SK-N-SH treated with all-trans-retinoic acid at 6 μM for 48 hours (cell line): Measurements from ENCODE around the gene S100PBP.

ENCODE experiments used
- ATAC-seq: fragments of 200-7000 bp; cut with Tn5 transposase; 3 replicates; pipeline ENCODE4 v1.9.1; 2020; ENCODE audit warnings: mild to moderate bottlenecking, moderate library complexity
- ARNTL ChIP-seq: fragments of 450-650 bp; formaldehyde crosslinking; IDR thresholded peaks from 2 replicates; pipeline ENCODE4 v1.5.0; 2020; ENCODE audit warnings: low read depth, mild to moderate bottlenecking, moderate library complexity, borderline replicate concordance
- BACH2 ChIP-seq: fragments of 250-450 bp; sonication (Bioruptor Pico); IDR thresholded peaks from 2 replicates; pipeline ENCODE4 v1.9.0; 2021; ENCODE audit warnings: mild to moderate bottlenecking, borderline replicate concordance
- CREB5 ChIP-seq: fragments of 250-450 bp; sonication (Bioruptor Pico); IDR thresholded peaks from 2 replicates; pipeline ENCODE4 v1.5.1; 2020; ENCODE audit warnings: low read depth, mild to moderate bottlenecking, moderate library complexity
- CSRNP3 ChIP-seq: fragments of 250-450 bp; sonication (Bioruptor Pico); IDR thresholded peaks from 2 replicates; pipeline ENCODE4 v1.5.1; 2021; ENCODE audit warnings: mild to moderate bottlenecking, moderate library complexity
- ESRRG ChIP-seq: fragments of 250-450 bp; sonication (Bioruptor Pico); IDR thresholded peaks from 2 replicates; pipeline ENCODE4 v1.6.1; 2021; ENCODE audit warnings: mild to moderate bottlenecking
- GLIS3 ChIP-seq: fragments of 250-450 bp; sonication (Bioruptor Pico); IDR thresholded peaks from 2 replicates; pipeline ENCODE4 v1.5.0; 2020; ENCODE audit warnings: mild to moderate bottlenecking, moderate library complexity
- ISL1 ChIP-seq: fragments of 250-450 bp; sonication (Bioruptor Pico); IDR thresholded peaks from 2 replicates; pipeline ENCODE4 v2.1.2; 2022; ENCODE audit warnings: mild to moderate bottlenecking, moderate library complexity
- OSR1 ChIP-seq: fragments of 250-450 bp; sonication (Bioruptor Pico); IDR thresholded peaks from 2 replicates; pipeline ENCODE4 v1.8.0; 2022; ENCODE audit warnings: moderate library complexity, mild to moderate bottlenecking, inconsistent platforms
- PPARA ChIP-seq: fragments of 250-450 bp; sonication (Bioruptor Pico); IDR thresholded peaks from 2 replicates; pipeline ENCODE4 v1.5.0; 2020; ENCODE audit warnings: mild to moderate bottlenecking, borderline replicate concordance
- RARB ChIP-seq: fragments of 250-450 bp; sonication (Bioruptor Pico); IDR thresholded peaks from 2 replicates; pipeline ENCODE4 v1.8.0; 2021; ENCODE audit warnings: mild to moderate bottlenecking, moderate library complexity
- SNAI2 ChIP-seq: fragments of 250-450 bp; sonication (Bioruptor Pico); IDR thresholded peaks from 2 replicates; pipeline ENCODE4 v1.5.0; 2020; ENCODE audit warnings: mild to moderate bottlenecking, moderate library complexity
- TCF4 ChIP-seq: fragments of 250-450 bp; sonication (Bioruptor Pico); IDR thresholded peaks from 2 replicates; pipeline ENCODE4 v1.8.0; 2021; ENCODE audit warnings: mild to moderate bottlenecking, moderate library complexity, borderline replicate concordance
- TOX ChIP-seq: fragments of 250-450 bp; sonication (Bioruptor Pico); IDR thresholded peaks from 2 replicates; pipeline ENCODE4 v1.8.0; 2021; ENCODE audit warnings: mild to moderate bottlenecking, moderate library complexity, borderline replicate concordance
- ZC3H10 ChIP-seq: fragments of 250-450 bp; sonication (Bioruptor Pico); IDR thresholded peaks from 2 replicates; pipeline ENCODE4 v1.5.1; 2021; ENCODE audit warnings: mild to moderate bottlenecking, moderate library complexity
- ZFP3 ChIP-seq: fragments of 250-450 bp; sonication (Bioruptor Pico); IDR thresholded peaks from 2 replicates; pipeline ENCODE4 v1.5.0; 2020; ENCODE audit warnings: mild to moderate bottlenecking, moderate library complexity
- ZFP30 ChIP-seq: fragments of 450-650 bp; formaldehyde crosslinking; IDR thresholded peaks from 2 replicates; pipeline ENCODE4 v1.5.0; 2022; ENCODE audit warnings: mild to moderate bottlenecking, moderate library complexity
- ZNF565 ChIP-seq: fragments of 450-650 bp; formaldehyde crosslinking; conservative IDR thresholded peaks from 2 replicates; pipeline ENCODE4 v1.5.0; 2020; ENCODE audit warnings: low read depth, mild to moderate bottlenecking, moderate library complexity
- ZNF70 ChIP-seq: fragments of 450-650 bp; formaldehyde crosslinking; IDR thresholded peaks from 2 replicates; pipeline ENCODE4 v1.5.0; 2020; ENCODE audit warnings: mild to moderate bottlenecking, moderate library complexity
- ZNF8 ChIP-seq: fragments of 450-650 bp; formaldehyde crosslinking; IDR thresholded peaks from 2 replicates; pipeline ENCODE4 v1.5.0; 2020; ENCODE audit warnings: mild to moderate bottlenecking, moderate library complexity
- TF ChIP-seq, protein P1 (sequence below): fragments of 250-450 bp; sonication (Bioruptor Pico); IDR thresholded peaks from 2 replicates; pipeline ENCODE4 v1.5.0; 2020; ENCODE audit warnings: mild to moderate bottlenecking, moderate library complexity
- TF ChIP-seq, protein P2 (sequence below): fragments of 250-450 bp; sonication (Bioruptor Pico); IDR thresholded peaks from 2 replicates; pipeline ENCODE4 v1.8.0; 2020; ENCODE audit warnings: mild to moderate bottlenecking, moderate library complexity, borderline replicate concordance
- TF ChIP-seq, protein P3 (sequence below): fragments of 250-450 bp; sonication (Bioruptor Pico); IDR thresholded peaks from 2 replicates; pipeline ENCODE4 v1.8.0; 2021; ENCODE audit warnings: low read depth, mild to moderate bottlenecking, moderate library complexity, borderline replicate concordance

S100PBP gene

GRCh38 chr1:32825181-32825580, 7.7 kb downstream of the S100PBP start:
- TF ChIP-seq ZC3H10 (CRISPR knock-in tag) = no peak
- no peak for TF ChIP-seq ZFP3 (CRISPR knock-in tag)
- no peak for TF ChIP-seq ZNF565 (CRISPR knock-in tag)
- TF ChIP-seq ZFP30 (CRISPR knock-in tag) = no peak
- no peak for TF ChIP-seq BACH2 (CRISPR knock-in tag)
- no peak for TF ChIP-seq TOX (CRISPR knock-in tag)
- no peak for TF ChIP-seq GLIS3
- TF ChIP-seq, protein P1, sequence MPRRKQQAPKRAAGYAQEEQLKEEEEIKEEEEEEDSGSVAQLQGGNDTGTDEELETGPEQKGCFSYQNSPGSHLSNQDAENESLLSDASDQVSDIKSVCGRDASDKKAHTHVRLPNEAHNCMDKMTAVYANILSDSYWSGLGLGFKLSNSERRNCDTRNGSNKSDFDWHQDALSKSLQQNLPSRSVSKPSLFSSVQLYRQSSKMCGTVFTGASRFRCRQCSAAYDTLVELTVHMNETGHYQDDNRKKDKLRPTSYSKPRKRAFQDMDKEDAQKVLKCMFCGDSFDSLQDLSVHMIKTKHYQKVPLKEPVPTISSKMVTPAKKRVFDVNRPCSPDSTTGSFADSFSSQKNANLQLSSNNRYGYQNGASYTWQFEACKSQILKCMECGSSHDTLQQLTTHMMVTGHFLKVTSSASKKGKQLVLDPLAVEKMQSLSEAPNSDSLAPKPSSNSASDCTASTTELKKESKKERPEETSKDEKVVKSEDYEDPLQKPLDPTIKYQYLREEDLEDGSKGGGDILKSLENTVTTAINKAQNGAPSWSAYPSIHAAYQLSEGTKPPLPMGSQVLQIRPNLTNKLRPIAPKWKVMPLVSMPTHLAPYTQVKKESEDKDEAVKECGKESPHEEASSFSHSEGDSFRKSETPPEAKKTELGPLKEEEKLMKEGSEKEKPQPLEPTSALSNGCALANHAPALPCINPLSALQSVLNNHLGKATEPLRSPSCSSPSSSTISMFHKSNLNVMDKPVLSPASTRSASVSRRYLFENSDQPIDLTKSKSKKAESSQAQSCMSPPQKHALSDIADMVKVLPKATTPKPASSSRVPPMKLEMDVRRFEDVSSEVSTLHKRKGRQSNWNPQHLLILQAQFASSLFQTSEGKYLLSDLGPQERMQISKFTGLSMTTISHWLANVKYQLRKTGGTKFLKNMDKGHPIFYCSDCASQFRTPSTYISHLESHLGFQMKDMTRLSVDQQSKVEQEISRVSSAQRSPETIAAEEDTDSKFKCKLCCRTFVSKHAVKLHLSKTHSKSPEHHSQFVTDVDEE (CRISPR knock-in tag) = no peak
- TF ChIP-seq, protein P2, sequence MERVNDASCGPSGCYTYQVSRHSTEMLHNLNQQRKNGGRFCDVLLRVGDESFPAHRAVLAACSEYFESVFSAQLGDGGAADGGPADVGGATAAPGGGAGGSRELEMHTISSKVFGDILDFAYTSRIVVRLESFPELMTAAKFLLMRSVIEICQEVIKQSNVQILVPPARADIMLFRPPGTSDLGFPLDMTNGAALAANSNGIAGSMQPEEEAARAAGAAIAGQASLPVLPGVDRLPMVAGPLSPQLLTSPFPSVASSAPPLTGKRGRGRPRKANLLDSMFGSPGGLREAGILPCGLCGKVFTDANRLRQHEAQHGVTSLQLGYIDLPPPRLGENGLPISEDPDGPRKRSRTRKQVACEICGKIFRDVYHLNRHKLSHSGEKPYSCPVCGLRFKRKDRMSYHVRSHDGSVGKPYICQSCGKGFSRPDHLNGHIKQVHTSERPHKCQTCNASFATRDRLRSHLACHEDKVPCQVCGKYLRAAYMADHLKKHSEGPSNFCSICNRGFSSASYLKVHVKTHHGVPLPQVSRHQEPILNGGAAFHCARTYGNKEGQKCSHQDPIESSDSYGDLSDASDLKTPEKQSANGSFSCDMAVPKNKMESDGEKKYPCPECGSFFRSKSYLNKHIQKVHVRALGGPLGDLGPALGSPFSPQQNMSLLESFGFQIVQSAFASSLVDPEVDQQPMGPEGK = no peak
- TF ChIP-seq OSR1 = no peak
- no peak for TF ChIP-seq ARNTL (CRISPR knock-in tag)
- TF ChIP-seq SNAI2 (CRISPR knock-in tag) = no peak
- TF ChIP-seq ZNF8 (CRISPR knock-in tag) = no peak
- TF ChIP-seq ISL1 (CRISPR knock-in tag) = no peak
- no peak for TF ChIP-seq CREB5 (CRISPR knock-in tag)
- TF ChIP-seq CSRNP3 (CRISPR knock-in tag) = no peak
- TF ChIP-seq TCF4 (CRISPR knock-in tag) = no peak
- TF ChIP-seq, protein P3, sequence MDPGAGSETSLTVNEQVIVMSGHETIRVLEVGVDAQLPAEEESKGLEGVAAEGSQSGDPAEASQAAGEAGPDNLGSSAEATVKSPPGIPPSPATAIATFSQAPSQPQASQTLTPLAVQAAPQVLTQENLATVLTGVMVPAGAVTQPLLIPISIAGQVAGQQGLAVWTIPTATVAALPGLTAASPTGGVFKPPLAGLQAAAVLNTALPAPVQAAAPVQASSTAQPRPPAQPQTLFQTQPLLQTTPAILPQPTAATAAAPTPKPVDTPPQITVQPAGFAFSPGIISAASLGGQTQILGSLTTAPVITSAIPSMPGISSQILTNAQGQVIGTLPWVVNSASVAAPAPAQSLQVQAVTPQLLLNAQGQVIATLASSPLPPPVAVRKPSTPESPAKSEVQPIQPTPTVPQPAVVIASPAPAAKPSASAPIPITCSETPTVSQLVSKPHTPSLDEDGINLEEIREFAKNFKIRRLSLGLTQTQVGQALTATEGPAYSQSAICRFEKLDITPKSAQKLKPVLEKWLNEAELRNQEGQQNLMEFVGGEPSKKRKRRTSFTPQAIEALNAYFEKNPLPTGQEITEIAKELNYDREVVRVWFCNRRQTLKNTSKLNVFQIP (CRISPR knock-in tag) = no peak

GRCh38 chr1:32828341-32828740, 10.9 kb downstream of the S100PBP start:
- no peak for ATAC-seq
- TF ChIP-seq TCF4 (CRISPR knock-in tag) (no peak), GLIS3 (no peak), ZNF70 (no peak), ZNF8 (CRISPR knock-in tag) (no peak), RARB (CRISPR knock-in tag) (no peak), ESRRG (CRISPR knock-in tag) (no peak), SNAI2 (CRISPR knock-in tag) (no peak), CSRNP3 (CRISPR knock-in tag) (no peak), PPARA (CRISPR knock-in tag) (no peak), BACH2 (CRISPR knock-in tag) (no peak), ZNF565 (CRISPR knock-in tag) (no peak)
- TF ChIP-seq, protein P1 (CRISPR knock-in tag) = no peak

More at GRCh38 chr1:32825181-32825580, 7.7 kb downstream of the S100PBP start:
- ATAC-seq = no peak
